ENCODE data around the gene CLEC4C.

Gene CLEC4C

DNA sequence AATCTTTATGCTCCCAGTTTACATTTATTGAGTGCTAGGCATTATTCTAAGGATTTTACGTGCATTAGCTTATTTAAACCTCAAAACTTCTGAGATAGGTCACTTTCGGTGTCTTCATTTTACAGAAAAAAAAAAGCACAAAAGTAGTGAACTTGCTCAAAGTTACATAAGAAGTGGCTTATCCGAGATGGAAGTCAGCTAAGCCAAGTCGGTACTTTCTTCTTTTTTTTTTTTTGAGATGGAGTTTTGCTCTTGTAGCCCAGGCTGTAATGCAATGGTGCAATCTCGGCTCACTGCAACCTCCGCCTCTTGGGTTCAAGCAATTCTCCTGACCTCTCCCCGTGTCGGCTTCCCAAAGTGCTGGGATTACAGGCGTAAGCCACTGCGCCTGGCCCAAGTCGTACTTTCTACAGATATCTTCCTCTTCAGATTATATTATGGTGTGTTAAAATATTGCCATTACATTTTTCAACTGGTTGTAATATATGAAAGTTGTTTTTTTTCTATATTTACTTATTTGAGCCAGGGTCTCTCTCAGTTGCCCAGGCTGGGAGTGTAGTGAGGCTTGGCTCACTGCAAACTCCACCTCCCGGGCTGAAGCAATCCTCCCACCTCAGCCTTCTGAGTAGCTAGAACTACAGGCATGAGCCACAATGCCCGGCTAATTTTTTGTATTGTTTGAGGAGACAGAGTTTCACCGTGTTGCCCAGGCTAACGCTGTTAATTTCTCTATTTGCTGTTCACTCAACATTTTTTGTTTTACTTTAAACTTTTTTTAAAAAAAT lies 27.0 kb downstream of the CLEC4C start:
- DNase-seq: no peak

- DNase-seq: no peak
Measured at GRCh38 chr12:7716381-7716780, 30.8 kb downstream of the CLEC4C start.

DNA sequence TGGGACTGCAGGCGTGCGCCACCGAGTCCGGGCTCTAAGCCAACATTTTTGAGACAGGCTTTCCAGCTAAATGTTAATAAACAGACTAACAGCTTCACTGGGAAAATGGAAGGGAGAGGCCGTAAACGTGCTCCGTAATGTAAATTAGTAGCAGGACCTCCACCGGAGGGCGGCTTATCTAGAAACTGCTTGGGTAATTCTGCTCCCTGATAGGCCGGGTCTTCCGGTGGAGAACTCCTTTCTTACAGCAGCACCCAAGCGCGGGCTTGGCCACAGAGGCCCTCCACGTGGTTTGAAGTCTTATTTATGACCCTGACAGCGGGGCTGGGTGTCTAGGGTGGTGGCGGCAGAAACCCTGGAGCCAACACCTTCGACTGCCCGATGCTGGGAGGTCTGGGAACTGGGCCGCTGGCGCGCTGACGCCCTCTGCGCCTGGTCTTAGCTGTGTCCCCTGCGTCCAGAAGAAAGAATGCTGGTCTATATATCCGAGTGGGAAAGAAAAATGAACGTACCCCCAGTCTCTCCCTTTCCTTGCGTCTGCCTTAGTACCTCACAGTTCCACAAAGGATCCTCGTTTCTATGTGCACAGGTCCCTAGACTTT lies 34.2 kb downstream of the CLEC4C start:
- no peak for DNase-seq

DNA sequence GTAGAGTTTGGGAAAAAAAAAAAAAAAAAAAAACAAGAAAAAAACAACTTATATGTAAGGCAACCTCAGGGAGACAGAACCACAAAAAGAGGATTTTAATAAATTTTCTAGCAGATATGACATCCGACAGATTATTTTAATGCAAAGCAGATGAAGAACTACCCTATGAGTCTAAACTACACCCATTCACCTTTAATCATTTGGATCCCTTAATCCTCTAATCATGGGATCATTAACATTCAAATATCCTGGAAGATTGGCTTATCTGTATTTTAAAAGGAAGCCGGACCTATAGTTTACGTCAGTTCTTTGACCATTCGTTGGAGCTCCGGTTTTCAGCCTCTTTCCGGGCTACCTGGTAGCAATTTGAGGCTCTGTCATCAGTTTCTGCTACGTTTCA lies 36.0 kb downstream of the CLEC4C start, which contains the start of gene DPPA3:
DPPA3 (plus strand) TSS at position 301 of the 400 bp plus-strand sequence. CDS start 138 bp downstream, outside the sequence.
- DNase-seq: no peak

GRCh38 chr12:7709969-7710675 lies 37.1 kb downstream of the CLEC4C start:
- DNase-seq: no peak

DNA sequence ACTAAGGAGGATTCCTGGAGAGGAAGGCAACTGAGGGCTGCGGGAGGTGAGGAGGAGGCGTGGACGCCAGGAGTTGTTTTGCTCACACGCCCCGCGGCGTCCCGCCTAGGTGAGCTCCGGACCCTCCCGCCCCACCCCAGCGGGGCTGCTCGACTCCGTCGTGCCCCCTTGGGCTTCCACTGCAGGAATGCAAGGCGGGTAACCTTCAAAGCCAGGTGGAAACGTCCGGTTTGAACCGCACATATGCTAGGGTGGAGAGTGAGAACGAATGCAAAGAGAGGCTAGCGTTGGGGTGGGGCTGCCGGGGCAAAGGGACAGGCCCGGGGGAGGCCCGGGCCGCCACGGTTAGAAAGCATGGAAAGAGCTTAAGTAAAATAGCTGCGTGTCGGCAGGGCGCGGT lies 41.3 kb downstream of the CLEC4C start:
- DNase-seq: no peak

DNA sequence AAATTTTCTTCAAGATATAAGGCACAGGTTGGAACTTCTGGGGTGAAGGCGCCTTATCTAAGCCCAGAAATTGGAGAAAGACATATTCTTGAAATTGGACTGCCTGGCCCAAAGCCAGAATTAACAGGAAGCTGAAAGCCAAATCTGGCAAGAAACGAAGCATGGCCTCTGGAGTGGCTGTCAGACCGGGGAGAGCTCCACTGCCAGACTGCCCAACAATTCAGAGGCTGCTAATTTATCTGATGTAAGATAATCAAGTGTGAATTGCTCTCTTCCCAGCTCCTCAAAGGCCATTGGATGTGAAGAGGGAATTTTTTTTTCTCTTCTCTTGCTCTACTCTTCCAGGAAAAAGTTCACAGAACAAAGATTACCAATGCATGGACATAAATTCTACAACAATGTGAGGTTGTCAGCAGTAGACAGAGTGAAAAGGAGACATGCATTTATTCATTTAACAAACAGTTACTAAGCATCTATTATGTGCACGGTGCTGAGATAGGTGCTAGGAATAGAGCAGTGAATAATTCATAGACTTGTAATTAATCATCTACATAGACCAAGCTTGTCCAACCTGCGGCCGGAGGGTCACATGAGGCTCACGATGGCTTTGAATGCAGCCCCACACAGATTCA lies 51.5 kb downstream of the CLEC4C start, which contains the start of gene GDF3:
GDF3 (minus strand) TSS at position 210 of the 632 bp plus-strand sequence; CDS start at position 163, 47 bp downstream.
- DNase-seq: no peak

DNA sequence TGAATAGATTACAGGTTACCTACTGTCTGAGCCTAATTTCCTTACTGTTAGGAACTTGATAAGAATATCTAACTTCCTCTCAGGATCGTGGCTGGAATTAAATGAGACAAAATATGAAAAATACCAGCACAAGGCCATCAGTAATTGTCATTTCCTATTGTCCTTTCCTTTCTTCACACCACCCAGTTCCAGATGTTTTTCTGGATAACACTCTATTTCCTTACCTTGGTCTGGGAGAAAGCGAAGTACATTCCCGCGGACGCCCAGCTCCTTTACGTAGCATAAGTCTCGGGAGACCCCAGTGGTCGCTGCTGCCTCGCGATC lies 52.0 kb downstream of the CLEC4C start:
- DNase-seq: no peak

GRCh38 chr12:7694556-7695236 lies 52.5 kb downstream of the CLEC4C start:
- DNase-seq: no peak

DNA sequence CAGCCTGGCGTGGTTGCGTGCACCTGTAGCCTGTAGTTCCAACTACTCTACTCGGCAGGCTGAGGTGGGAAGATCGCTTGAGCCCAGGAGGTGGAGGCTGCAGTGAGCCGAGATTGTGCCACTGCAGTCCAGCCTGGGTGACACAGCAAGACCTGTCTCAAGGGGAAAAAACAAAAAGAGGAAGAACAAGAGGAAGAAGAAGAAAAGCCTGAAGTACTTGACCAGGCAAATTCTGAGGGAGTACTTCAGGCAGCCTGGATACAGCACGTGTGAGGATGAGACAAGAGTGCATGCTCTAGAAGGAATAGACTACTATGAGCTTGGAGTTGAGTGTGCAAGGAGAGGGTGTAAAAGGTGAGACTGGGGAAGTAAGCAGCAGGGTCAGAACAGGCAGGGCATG lies 53.4 kb downstream of the CLEC4C start:
- DNase-seq: no peak

DNA sequence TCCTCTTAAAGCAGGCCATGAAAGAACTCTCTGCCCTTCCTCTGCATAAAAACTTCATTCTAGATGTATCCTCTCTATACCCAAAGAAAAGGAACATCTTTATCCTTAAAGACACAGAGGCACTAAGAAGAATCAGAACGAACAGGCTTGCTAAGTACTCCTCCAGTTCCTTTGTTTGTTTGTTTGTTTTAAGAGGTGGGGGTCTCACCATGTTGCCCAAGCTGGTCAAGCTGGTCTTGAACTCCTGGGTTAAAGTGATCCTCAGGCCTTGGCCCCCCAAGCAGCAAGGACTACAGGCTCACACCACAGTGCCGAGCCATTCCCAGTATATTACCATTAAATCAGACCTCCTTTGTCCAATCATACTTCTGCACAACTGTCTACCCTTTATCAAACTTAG lies 65.6 kb downstream of the CLEC4C start:
- no peak for DNase-seq
